GM12878 (cell line): Measurements from ENCODE around the gene HLA-F. TPM values are rescaled to one million over a fixed set of nuclear protein-coding genes. Genes with fewer than 3 reads are reported as not detected.

Source experiments
- ATAC-seq: fragments of 200-7000 bp; cut with Tn5 transposase; 3 replicates; pipeline ENCODE4 v1.9.1; 2020; ENCODE audit warnings: mild to moderate bottlenecking, moderate library complexity
- BruUV-seq: library from RNA; stranded (reverse); fragments of 400-500 nt; replicated peaks from 2 replicates; lab custom pipeline; 2021; lab: Mats Ljungman, UMichigan
- CTCF ChIA-PET: fragments of 300-600 bp; sonication (Branson Sonifier 250); formaldehyde crosslinking; extraction: SDS; loops from one replicate; lab custom pipeline; 2021; ENCODE audit warnings: inconsistent platforms; lab: Yijun Ruan, JAX
- POLR2A ChIA-PET: fragments of 350-600 bp; formaldehyde crosslinking; extraction: SDS; loops from one replicate; lab custom pipeline; 2021; ENCODE audit warnings: inconsistent platforms; lab: Charles Lee
- RAD21 ChIA-PET: fragments of 300-600 bp; sonication (Branson Sonifier 250); formaldehyde crosslinking; loops from one replicate; lab custom pipeline; 2023; ENCODE audit warnings: antibody characterized with exemption; ENCODE audit not compliant: unreplicated experiment; lab: Charles Lee
- SMC1A ChIA-PET: fragments of 300-600 bp; sonication (Branson Sonifier 250); formaldehyde crosslinking; loops from one replicate; lab custom pipeline; 2023; ENCODE audit not compliant: unreplicated experiment, uncharacterized antibody; lab: Charles Lee
- DNase-seq: peaks from one replicate; pipeline ENCODE4 v3.0.0-alpha.2; 2011; ENCODE audit warnings: low read depth, low spot score
- FAIRE-seq: peaks from 3 replicates; lab custom pipeline; 2011; peaks lifted over from hg19 to GRCh38; lab: Jason Lieb, UNC
- H2AFZ ChIP-seq: 2 replicates; pipeline ENCODE4 v1.6.0; 2011; ENCODE audit warnings: low read depth, low read length, control low read depth; ENCODE audit not compliant: control insufficient read depth
- H3K27ac ChIP-seq: 2 replicates; pipeline ENCODE4 v1.5.1; 2011; ENCODE audit warnings: control low read depth; ENCODE audit not compliant: control insufficient read depth, insufficient read depth
- H3K27me3 ChIP-seq, 2 experiments: replicated peaks in 1 of 2; 2 replicates each; pipeline versions ENCODE4 v1.6.0 to v1.6.1; 2011; ENCODE audit warnings: low read length in 1 of 2; ENCODE audit not compliant: control insufficient read depth in 2 of 2, insufficient read depth in 2 of 2
- H3K36me3 ChIP-seq, 2 experiments: 2 replicates each; pipeline ENCODE4 v1.5.1; 2011; ENCODE audit warnings: low read length in 1 of 2; ENCODE audit not compliant: control insufficient read depth in 2 of 2, insufficient read depth in 2 of 2
- H3K4me1 ChIP-seq: 2 replicates; pipeline ENCODE4 v1.6.1; 2011; ENCODE audit warnings: mild to moderate bottlenecking, low read length, moderate library complexity, mixed read lengths; ENCODE audit not compliant: control insufficient read depth, insufficient read depth
- H3K4me2 ChIP-seq: 2 replicates; pipeline ENCODE4 v1.6.0; 2011; ENCODE audit warnings: control low read depth; ENCODE audit not compliant: control insufficient read depth, insufficient read depth
- H3K4me3 ChIP-seq: fragments of 200-600 bp; sonication (generic); 2 replicates; pipeline ENCODE4 v1.5.1; 2016
- H3K79me2 ChIP-seq: 2 replicates; pipeline ENCODE4 v1.6.0; 2011; ENCODE audit warnings: low read length; ENCODE audit not compliant: control insufficient read depth, insufficient read depth
- H3K9ac ChIP-seq: 2 replicates; pipeline ENCODE4 v1.8.0; 2011; ENCODE audit warnings: low read length, control low read depth, mixed read lengths; ENCODE audit not compliant: control insufficient read depth, insufficient read depth
- H3K9me3 ChIP-seq: replicated peaks from 3 replicates; pipeline ENCODE4 v1.5.1; 2011; ENCODE audit warnings: mild to moderate bottlenecking, low read length; ENCODE audit not compliant: control insufficient read depth, insufficient read depth
- H4K20me1 ChIP-seq: 2 replicates; pipeline ENCODE4 v1.6.0; 2011; ENCODE audit not compliant: control insufficient read depth, insufficient read depth
- ATF3 ChIP-seq: IDR thresholded peaks from 2 replicates; pipeline ENCODE4 v1.6.1; 2011; ENCODE audit warnings: low read depth, mild to moderate bottlenecking, low read length, moderate library complexity, borderline replicate concordance; ENCODE audit errors: extremely low read depth
- BCL11A ChIP-seq: IDR thresholded peaks from 2 replicates; pipeline ENCODE4 v1.6.1; 2011; ENCODE audit warnings: low read depth, low read length
- E2F8 ChIP-seq: fragments of 450-650 bp; IDR thresholded peaks from 2 replicates; pipeline ENCODE4 v1.6.1; 2018; ENCODE audit warnings: mild to moderate bottlenecking, low read depth, moderate library complexity; ENCODE audit not compliant: partially characterized antibody
- EED ChIP-seq: sonication (generic); IDR thresholded peaks from 2 replicates; pipeline ENCODE4 v1.6.1; 2016; ENCODE audit warnings: antibody characterized with exemption, low read depth
- KAT2A ChIP-seq: conservative IDR thresholded peaks from 2 replicates; pipeline ENCODE4 v1.6.1; 2011; ENCODE audit warnings: low read depth, low read length; ENCODE audit not compliant: control insufficient read depth
- LARP7 ChIP-seq: fragments of 450-650 bp; IDR thresholded peaks from 2 replicates; pipeline ENCODE4 v1.6.1; 2017; ENCODE audit warnings: mild to moderate bottlenecking
- MEF2A ChIP-seq: IDR thresholded peaks from 2 replicates; pipeline ENCODE4 v1.6.1; 2011; ENCODE audit warnings: low read depth, mild to moderate bottlenecking, low read length, moderate library complexity; ENCODE audit not compliant: insufficient read depth
- POLR2A ChIP-seq: IDR thresholded peaks from 2 replicates; pipeline ENCODE4 v1.6.1; 2011; ENCODE audit warnings: low read depth, mild to moderate bottlenecking, low read length
- POLR2AphosphoS2 ChIP-seq: IDR thresholded peaks from 2 replicates; pipeline ENCODE4 v1.6.1; 2011; ENCODE audit warnings: low read depth, mild to moderate bottlenecking, low read length, improper control_type of control experiment, moderate library complexity
- POLR2AphosphoS5 ChIP-seq: IDR thresholded peaks from 2 replicates; pipeline ENCODE4 v1.6.1; 2011; ENCODE audit warnings: mild to moderate bottlenecking, low read length, inconsistent platforms
- POU2F2 ChIP-seq: IDR thresholded peaks from 3 replicates; pipeline ENCODE4 v1.6.1; 2011; ENCODE audit warnings: low read depth, mild to moderate bottlenecking, low read length, borderline replicate concordance
- ZNF207 ChIP-seq: fragments of 450-650 bp; IDR thresholded peaks from 2 replicates; pipeline ENCODE4 v1.6.1; 2014; ENCODE audit warnings: antibody characterized with exemption, mild to moderate bottlenecking, borderline replicate concordance
- WGBS: methylation state at CpG from one replicate; pipeline ENCODE4 v1.1.6; 2016; ENCODE audit warnings: low lambda C conversion rate; ENCODE audit not compliant: insufficient replicate concordance, insufficient coverage; ENCODE audit errors: missing lambda C conversion rate; 5-methylcytosine and 5-hydroxymethylcytosine counted together
- in situ Hi-C: fragments of 300-500 bp; cut with MboI; formaldehyde crosslinking; loops from 9 replicates; pipeline ENCODE4 v1.14.3; 2018; ENCODE audit warnings: mixed read lengths
- intact Hi-C: fragments of 100-400 bp; cut with micrococcal nuclease; formaldehyde crosslinking; loops from one replicate; pipeline ENCODE4 v1.14.2; 2022; ENCODE audit not compliant: unreplicated experiment
- polyA plus RNA-seq, 11 experiments: library from polyadenylated mRNA; depleted of rRNA in 4 of 11; unstranded in 6 of 11; stranded (reverse) in 5 of 11; fragments of >200 nt; fragmentation: Nextera tagmentation in 4 of 11; fragmentation: Illumina TruSeq in 1 of 11; extraction: Ambion mirVana in 4 of 11; extraction: Trizol in 1 of 11; gene quantifications; 1 replicate in 1 of 11; 2 replicates in 10 of 11; pipeline versions ENCODE4 v1.2.1 to v1.2.3, GENCODE V29; 2011 to 2016; ENCODE audit warnings: inconsistent platforms in 2 of 11, missing spikeins in 2 of 11, low read depth in 1 of 11
- total RNA-seq, 4 experiments: library from RNA; depleted of rRNA in 3 of 4; stranded (reverse); fragments of >200 nt in 3 of 4; fragmentation: Illumina TruSeq in 1 of 4; extraction: Trizol in 1 of 4; gene quantifications; 2 replicates each; pipeline versions ENCODE4 v1.2.1 to v1.2.3, GENCODE V29; 2013 to 2021

Gene HLA-F
- total and polyA plus RNA-seq, 10 of the 15 experiments (the other 5 are each of a cell fraction or from before 2014, with no cell fraction given): 30.1 to 342 (median 145) TPM

- TF ChIP-seq KAT2A: no peak
- TF ChIP-seq EED: no peak
- no peak for TF ChIP-seq BCL11A
- TF ChIP-seq LARP7: no peak
- TF ChIP-seq MEF2A: no peak
Measured at GRCh38 chr6:29727637-29728036, 4.4 kb downstream of the HLA-F start (continued).

- no peak; the same call in none of the 2 replicates for TF ChIP-seq POLR2A
- peak; percentile 38; the same call in 1 of the 3 replicates for TF ChIP-seq POU2F2
- TF ChIP-seq E2F8: peak; percentile 17
- TF ChIP-seq ATF3: no peak
- peak; percentile 51 for TF ChIP-seq POLR2AphosphoS5
- TF ChIP-seq POLR2AphosphoS2: peak; percentile 13; the same call in 1 of the 2 replicates
- no peak for TF ChIP-seq ZNF207
- TF ChIP-seq, all 136 proteins: peak for 4
- no peak for DNase-seq
- intact Hi-C loops (loop anchor here (10.0 kb wide), 1 partner anchor 216 kb away; the partner anchor contains the start of gene HLA-A), in situ Hi-C loops (no loop called here)
- H3K9ac ChIP-seq: no peak overlapping the region
- BruUV-seq: no TSS peak
- peaks cover 11 to 33% of the 10 kb centered on the region in 2 experiments for H3K36me3 ChIP-seq
- no peak overlapping the region for H2AFZ ChIP-seq
- FAIRE-seq: no peak
- H3K27me3 ChIP-seq: no peaks in the 10 kb centered on the region
- no peaks in the 10 kb centered on the region for H3K9me3 ChIP-seq
- peaks cover 32% of the 10 kb centered on the region for H3K79me2 ChIP-seq
- CTCF ChIA-PET: interaction anchor here (0.6 to 3.7 kb wide), 6 partner anchors 9 to 78 kb away, joined by 3 to 24 read pairs (median 7); no protein-coding TSS in a partner anchor
- RAD21 ChIA-PET: interaction anchor here (0.5 to 2.3 kb wide), 2 partner anchors 20 to 134 kb away, joined by 3 to 8 read pairs; no protein-coding TSS in a partner anchor
- H3K4me3 ChIP-seq: no peak overlapping the region
- H3K4me2 ChIP-seq: no peak overlapping the region
- SMC1A ChIA-PET: interaction anchor here (1.0 to 3.2 kb wide), 3 partner anchors 9 to 79 kb away, joined by 3 to 24 read pairs (median 5); no protein-coding TSS in a partner anchor
- H4K20me1 ChIP-seq: peaks cover 9% of the 10 kb centered on the region
- WGBS: 100% methylated on average over 3 of the region's 3 CpGs
- H3K27ac ChIP-seq: no peak overlapping the region
- peaks cover 11% of the 10 kb centered on the region for H3K4me1 ChIP-seq
- no peak for ATAC-seq
- POLR2A ChIA-PET: interaction anchor here (0.6 to 1.6 kb wide), 3 partner anchors 10 to 21 kb away, joined by 3 to 6 read pairs (median 4); no protein-coding TSS in a partner anchor
Measured at GRCh38 chr6:29728173-29728874, 5.1 kb downstream of the HLA-F start.
